Suprapubic skin (tissue), 4 donors: ENCODE measurements around the gene SYNE3. TPM values are rescaled to one million over a fixed set of nuclear protein-coding genes. Genes with fewer than 3 reads are reported as not detected.

Source experiments
- DNase-seq, 2 donors: peaks; one replicate each; pipeline ENCODE4 v3.0.0-alpha.2; 2019; ENCODE audit warnings: low spot score in 2 of 2
- H3K27ac ChIP-seq: fragments of 200-600 bp; sonication (generic); one replicate; pipeline ENCODE4 v1.5.1; 2019
- H3K27me3 ChIP-seq: fragments of 200-600 bp; sonication (generic); one replicate; pipeline ENCODE4 v1.5.1; 2019
- H3K36me3 ChIP-seq: fragments of 200-600 bp; sonication (generic); one replicate; pipeline ENCODE4 v1.5.1; 2019
- H3K4me1 ChIP-seq: fragments of 200-600 bp; sonication (generic); one replicate; pipeline ENCODE4 v1.5.1; 2019
- H3K4me3 ChIP-seq: fragments of 200-600 bp; sonication (generic); one replicate; pipeline ENCODE4 v1.5.1; 2019; ENCODE audit warnings: mild to moderate bottlenecking
- H3K9me3 ChIP-seq: fragments of 200-600 bp; sonication (generic); one replicate; pipeline ENCODE4 v1.5.1; 2019
- EP300 ChIP-seq: sonication (generic); formaldehyde crosslinking; IDR thresholded peaks from one replicate; pipeline ENCODE4 v1.6.1; 2017; ENCODE audit warnings: antibody characterized with exemption
- POLR2A ChIP-seq, 2 donors: fragments of 450-650 bp; IDR thresholded peaks; one replicate each; pipeline ENCODE4 v1.6.1; 2017; ENCODE audit warnings: antibody characterized with exemption in 2 of 2, mild to moderate bottlenecking in 2 of 2, moderate library complexity in 2 of 2
- POLR2AphosphoS5 ChIP-seq, 3 donors: sonication (generic); formaldehyde crosslinking; IDR thresholded peaks; one replicate each; pipeline ENCODE4 v1.6.1; 2017; ENCODE audit warnings: antibody characterized with exemption in 3 of 3
- WGBS: methylation state at CpG from one replicate; pipeline ENCODE4 v1.1.5; 2018; 5-methylcytosine and 5-hydroxymethylcytosine counted together
- total RNA-seq, 4 donors: library from RNA; depleted of rRNA; stranded (reverse); fragments of >200 nt; gene quantifications; one replicate each; pipeline ENCODE4 v1.1.0, GENCODE V29; 2016
- TF ChIP-seq, protein P1 (sequence below), 2 donors: fragments of 200-600 bp in 1 of 2; fragments of 450-650 bp in 1 of 2; sonication (generic) in 1 of 2; IDR thresholded peaks; one replicate each; pipeline ENCODE4 v1.5.1; 2016 to 2019; ENCODE audit warnings: antibody characterized with exemption in 2 of 2, mild to moderate bottlenecking in 1 of 2, moderate library complexity in 1 of 2

Gene SYNE3
- total RNA-seq, 4 donors from 2014 or later = 9.1 to 21.4 (median 12.8) TPM

DNA sequence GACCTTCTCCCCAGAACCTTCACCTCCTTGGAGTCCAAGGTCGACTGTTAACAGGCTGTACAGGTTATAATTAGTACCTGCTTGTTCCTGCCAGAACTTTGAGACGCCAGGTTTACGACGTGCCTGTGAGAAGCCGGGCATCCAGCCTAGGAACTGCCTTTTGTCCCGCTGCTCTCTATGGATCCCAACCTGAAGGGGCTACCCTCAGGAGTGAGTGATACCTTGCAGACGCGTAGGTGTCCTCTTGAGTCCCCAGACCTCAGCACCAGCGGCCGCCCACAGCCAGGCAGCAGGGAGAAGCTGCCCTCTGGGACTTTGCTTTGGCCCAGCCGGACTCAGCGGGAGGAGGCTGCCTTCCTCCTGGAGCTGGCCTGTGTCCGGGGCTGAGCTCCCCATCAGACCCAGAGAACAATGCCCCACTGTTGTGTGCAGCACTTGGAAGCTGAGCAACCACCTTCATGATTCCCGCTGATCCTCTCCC is 16.2 kb downstream of the SYNE3 start:
- H3K4me1 ChIP-seq = peaks cover 87% of the 10 kb centered on the region
- no peaks in the 10 kb centered on the region for H3K9me3 ChIP-seq
- peak overlapping the region; percentile 56 for H3K27ac ChIP-seq
- H3K36me3 ChIP-seq = no peaks in the 10 kb centered on the region
- TF ChIP-seq, protein P1, sequence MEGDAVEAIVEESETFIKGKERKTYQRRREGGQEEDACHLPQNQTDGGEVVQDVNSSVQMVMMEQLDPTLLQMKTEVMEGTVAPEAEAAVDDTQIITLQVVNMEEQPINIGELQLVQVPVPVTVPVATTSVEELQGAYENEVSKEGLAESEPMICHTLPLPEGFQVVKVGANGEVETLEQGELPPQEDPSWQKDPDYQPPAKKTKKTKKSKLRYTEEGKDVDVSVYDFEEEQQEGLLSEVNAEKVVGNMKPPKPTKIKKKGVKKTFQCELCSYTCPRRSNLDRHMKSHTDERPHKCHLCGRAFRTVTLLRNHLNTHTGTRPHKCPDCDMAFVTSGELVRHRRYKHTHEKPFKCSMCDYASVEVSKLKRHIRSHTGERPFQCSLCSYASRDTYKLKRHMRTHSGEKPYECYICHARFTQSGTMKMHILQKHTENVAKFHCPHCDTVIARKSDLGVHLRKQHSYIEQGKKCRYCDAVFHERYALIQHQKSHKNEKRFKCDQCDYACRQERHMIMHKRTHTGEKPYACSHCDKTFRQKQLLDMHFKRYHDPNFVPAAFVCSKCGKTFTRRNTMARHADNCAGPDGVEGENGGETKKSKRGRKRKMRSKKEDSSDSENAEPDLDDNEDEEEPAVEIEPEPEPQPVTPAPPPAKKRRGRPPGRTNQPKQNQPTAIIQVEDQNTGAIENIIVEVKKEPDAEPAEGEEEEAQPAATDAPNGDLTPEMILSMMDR (IDR thresholded peaks at IDR 0.05) = no peak
- no peak for TF ChIP-seq POLR2AphosphoS5 (IDR thresholded peaks at IDR 0.05)
- no peak for TF ChIP-seq POLR2A (IDR thresholded peaks at IDR 0.05)
- DNase-seq = no peak
- H3K27me3 ChIP-seq = no peaks in the 10 kb centered on the region
- H3K4me3 ChIP-seq = no peak overlapping the region
- 50% methylated on average over 11 of the region's 14 CpGs for WGBS

DNA sequence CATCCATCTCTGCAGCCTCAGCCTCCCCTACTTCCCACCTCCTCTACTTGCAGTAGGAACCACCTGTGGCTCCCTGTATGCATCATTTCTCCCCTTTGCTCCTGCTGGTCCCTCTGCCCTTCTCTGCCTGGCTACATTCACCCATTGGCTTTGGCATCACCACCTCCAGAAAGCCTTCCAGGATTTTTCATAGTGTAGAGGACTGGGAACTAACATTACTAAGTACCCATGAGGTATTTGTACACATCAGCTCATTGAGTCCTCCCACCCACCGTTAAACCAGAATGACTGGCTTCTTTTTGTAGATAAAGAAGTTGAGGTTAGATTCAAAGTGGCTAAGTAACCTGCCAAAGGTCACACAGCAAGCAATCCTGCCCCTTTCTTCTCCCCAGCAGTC is 17.1 kb downstream of the SYNE3 start:
- Histone ChIP-seq H3K4me1 (peaks cover 83% of the 10 kb centered on the region), H3K27me3 (no peaks in the 10 kb centered on the region), H3K36me3 (no peaks in the 10 kb centered on the region), H3K4me3 (no peak overlapping the region), H3K9me3 (no peaks in the 10 kb centered on the region), H3K27ac (peak overlapping the region; percentile 1)
- TF ChIP-seq POLR2AphosphoS5 (IDR thresholded peaks at IDR 0.05) (no peak), POLR2A (IDR thresholded peaks at IDR 0.05) (no peak), EP300 (no peak)
- TF ChIP-seq, protein P1 (IDR thresholded peaks at IDR 0.05) = no peak
- no peak for DNase-seq
- WGBS = 22% methylated on average over 1 of the region's 1 CpG

DNA sequence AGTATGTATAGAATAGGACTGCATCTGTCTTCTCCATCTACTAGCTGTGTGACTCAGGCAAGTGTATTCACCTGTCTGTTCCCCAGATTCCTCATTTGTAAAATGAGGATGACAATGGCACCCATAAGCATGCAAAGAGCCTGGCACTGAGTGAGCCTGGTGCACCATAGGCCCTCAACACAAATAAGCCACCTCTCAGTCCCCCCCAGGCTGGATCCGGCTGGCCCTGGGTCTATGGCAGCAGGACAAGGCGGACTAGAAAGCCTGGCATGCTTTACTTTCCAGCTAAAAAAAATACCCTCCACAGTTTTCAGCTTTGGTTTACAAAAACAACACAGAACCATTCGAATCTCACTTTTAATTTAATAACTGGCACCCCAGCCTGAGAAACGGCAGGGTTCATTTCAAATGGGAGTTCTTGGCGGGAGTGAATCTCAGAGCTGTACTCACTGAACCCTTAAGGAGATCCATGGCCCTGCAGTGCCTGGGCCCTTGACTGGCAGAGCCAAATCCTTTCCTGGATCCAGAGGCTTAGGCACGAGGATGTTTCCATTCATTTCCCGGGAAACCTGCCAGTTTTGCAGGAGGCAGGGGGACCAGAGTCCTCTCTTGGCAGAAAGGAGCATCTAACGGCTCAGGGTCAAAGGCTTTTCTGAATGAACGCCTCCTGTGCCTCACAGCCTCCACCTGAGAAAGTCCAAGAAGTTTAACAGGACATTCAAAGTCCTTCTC is 17.7 kb downstream of the SYNE3 start:
- peaks cover 82% of the 10 kb centered on the region for H3K4me1 ChIP-seq
- H3K9me3 ChIP-seq = no peaks in the 10 kb centered on the region
- H3K27ac ChIP-seq = peak overlapping the region; percentile 1
- TF ChIP-seq EP300 = no peak
- TF ChIP-seq POLR2AphosphoS5 (IDR thresholded peaks at IDR 0.05) = no peak
- TF ChIP-seq, protein P1 (IDR thresholded peaks at IDR 0.05) = no peak
- no peak for TF ChIP-seq POLR2A (IDR thresholded peaks at IDR 0.05)
- no peaks in the 10 kb centered on the region for H3K27me3 ChIP-seq
- DNase-seq = no peak
- no peaks in the 10 kb centered on the region for H3K36me3 ChIP-seq
- WGBS = 55% methylated on average over 9 of the region's 9 CpGs
- no peak overlapping the region for H3K4me3 ChIP-seq

DNA sequence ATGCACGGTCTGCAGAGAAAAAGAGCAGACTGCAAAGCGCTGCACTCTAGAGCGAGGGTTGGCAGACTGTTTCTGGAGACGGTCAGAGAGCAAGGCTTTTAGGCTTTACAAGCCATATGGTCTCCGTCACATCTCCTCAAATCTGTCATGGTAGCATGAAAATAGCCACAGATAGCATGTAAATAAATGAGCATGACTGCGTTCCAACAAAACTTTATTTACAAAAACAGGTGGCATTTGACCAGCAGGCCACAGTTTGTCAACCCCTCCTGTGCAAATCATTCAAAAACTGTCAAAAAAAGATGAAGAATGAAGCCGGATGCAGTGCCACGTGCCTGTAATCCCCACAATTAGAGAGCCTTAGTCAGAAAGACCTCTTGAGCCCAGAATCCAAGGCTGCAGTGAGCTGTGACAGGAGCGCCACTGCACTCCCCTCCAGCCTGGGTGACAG is 18.9 kb downstream of the SYNE3 start:
- Histone ChIP-seq H3K36me3 (no peaks in the 10 kb centered on the region), H3K9me3 (no peaks in the 10 kb centered on the region), H3K4me3 (no peak overlapping the region), H3K4me1 (peaks cover 78% of the 10 kb centered on the region), H3K27me3 (no peaks in the 10 kb centered on the region), H3K27ac (peak overlapping the region; percentile 65)
- TF ChIP-seq POLR2A (IDR thresholded peaks at IDR 0.05) (no peak), POLR2AphosphoS5 (IDR thresholded peaks at IDR 0.05) (no peak), EP300 (no peak)
- TF ChIP-seq, protein P1 (IDR thresholded peaks at IDR 0.05) = no peak
- WGBS = 58% methylated on average over 9 of the region's 9 CpGs
- DNase-seq = no peak

DNA sequence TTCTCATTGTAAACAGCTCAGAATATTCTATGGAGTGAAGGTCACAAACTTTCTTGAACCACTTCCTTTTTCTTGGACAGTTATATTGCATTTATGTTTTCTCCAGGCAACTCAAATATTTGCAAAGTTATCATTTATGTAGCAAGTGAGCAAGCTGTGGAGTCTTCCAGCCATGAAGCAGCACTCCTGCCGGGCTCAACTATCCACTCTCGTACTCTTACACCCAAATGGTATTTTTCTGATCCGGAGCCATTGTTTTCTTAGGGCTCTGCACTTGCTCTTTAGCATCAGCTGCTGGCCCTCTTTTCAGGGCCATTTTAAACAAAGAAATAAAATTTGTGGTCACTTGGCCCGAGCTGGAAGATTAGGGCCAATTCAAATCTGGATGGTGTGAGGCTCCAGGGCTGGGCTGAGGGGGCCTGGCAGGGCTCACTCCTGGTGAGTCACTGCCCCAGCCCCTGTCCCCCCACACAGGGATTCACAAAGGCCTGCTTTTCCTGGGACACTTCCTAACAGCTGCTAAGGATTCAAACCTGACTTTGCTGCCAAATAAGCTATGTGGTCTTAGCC is 19.7 kb downstream of the SYNE3 start:
- Histone ChIP-seq H3K27ac (peak overlapping the region; percentile 65), H3K9me3 (no peaks in the 10 kb centered on the region), H3K27me3 (no peaks in the 10 kb centered on the region), H3K4me3 (no peak overlapping the region), H3K4me1 (peaks cover 70% of the 10 kb centered on the region), H3K36me3 (no peaks in the 10 kb centered on the region)
- TF ChIP-seq, protein P1 (IDR thresholded peaks at IDR 0.05) = no peak
- no peak for TF ChIP-seq POLR2AphosphoS5 (IDR thresholded peaks at IDR 0.05)
- no peak for TF ChIP-seq EP300
- no peak for TF ChIP-seq POLR2A (IDR thresholded peaks at IDR 0.05)
- WGBS = 43% methylated on average over 4 of the region's 4 CpGs
- no peak for DNase-seq
